ENCODE measurements around the gene MGMT.

Gene MGMT

GRCh38 chr10:129494176-129494575, 27.1 kb downstream of the MGMT start:
- Histone ChIP-seq H3K36me3 (replicated peaks; ENCODE audit: insufficient read depth, low read length) (no peaks in the 10 kb centered on the region), H3K9me3 (replicated peaks; ENCODE audit: insufficient read depth, low read length) (no peaks in the 10 kb centered on the region), H3K27ac (ENCODE audit: low read length) (no peak overlapping the region), H3K4me2 (ENCODE audit: low read depth, low read length) (no peak overlapping the region), H3K27me3 (replicated peaks; ENCODE audit: insufficient read depth, low read length) (no peaks in the 10 kb centered on the region), H2AFZ (ENCODE audit: low read length) (no peak overlapping the region), H3F3A (ENCODE audit: insufficient read depth, low read length) (no peaks in the 10 kb centered on the region), H4K20me1 (ENCODE audit: insufficient read depth, low read length) (no peaks in the 10 kb centered on the region), H3K79me2 (ENCODE audit: low read length) (no peaks in the 10 kb centered on the region), H3K9me2 (replicated peaks; ENCODE audit: insufficient read depth, low read length) (no peaks in the 10 kb centered on the region), H3K4me3 (ENCODE audit: low read length) (no peak overlapping the region), H3K4me1 (ENCODE audit: low read length) (no peaks in the 10 kb centered on the region), H3K9ac (ENCODE audit: low read length) (no peak overlapping the region)
- TF ChIP-seq EZH2 (optimal IDR thresholded peaks at IDR 0.05; ENCODE audit: low read depth, low read length) (no peak), EZH2phosphoT487 (IDR thresholded peaks at IDR 0.05; ENCODE audit: low read length) (no peak)
- TF ChIP-seq, protein P1, sequence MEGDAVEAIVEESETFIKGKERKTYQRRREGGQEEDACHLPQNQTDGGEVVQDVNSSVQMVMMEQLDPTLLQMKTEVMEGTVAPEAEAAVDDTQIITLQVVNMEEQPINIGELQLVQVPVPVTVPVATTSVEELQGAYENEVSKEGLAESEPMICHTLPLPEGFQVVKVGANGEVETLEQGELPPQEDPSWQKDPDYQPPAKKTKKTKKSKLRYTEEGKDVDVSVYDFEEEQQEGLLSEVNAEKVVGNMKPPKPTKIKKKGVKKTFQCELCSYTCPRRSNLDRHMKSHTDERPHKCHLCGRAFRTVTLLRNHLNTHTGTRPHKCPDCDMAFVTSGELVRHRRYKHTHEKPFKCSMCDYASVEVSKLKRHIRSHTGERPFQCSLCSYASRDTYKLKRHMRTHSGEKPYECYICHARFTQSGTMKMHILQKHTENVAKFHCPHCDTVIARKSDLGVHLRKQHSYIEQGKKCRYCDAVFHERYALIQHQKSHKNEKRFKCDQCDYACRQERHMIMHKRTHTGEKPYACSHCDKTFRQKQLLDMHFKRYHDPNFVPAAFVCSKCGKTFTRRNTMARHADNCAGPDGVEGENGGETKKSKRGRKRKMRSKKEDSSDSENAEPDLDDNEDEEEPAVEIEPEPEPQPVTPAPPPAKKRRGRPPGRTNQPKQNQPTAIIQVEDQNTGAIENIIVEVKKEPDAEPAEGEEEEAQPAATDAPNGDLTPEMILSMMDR (IDR thresholded peaks at IDR 0.05; ENCODE audit: low read length): no peak
- DNase-seq: no peak

GRCh38 chr10:129494740-129495139, 27.7 kb downstream of the MGMT start:
- H3K4me3 ChIP-seq (ENCODE audit: low read length): no peak overlapping the region
- H3K9me3 ChIP-seq (replicated peaks; ENCODE audit: insufficient read depth, low read length): no peaks in the 10 kb centered on the region

DNA sequence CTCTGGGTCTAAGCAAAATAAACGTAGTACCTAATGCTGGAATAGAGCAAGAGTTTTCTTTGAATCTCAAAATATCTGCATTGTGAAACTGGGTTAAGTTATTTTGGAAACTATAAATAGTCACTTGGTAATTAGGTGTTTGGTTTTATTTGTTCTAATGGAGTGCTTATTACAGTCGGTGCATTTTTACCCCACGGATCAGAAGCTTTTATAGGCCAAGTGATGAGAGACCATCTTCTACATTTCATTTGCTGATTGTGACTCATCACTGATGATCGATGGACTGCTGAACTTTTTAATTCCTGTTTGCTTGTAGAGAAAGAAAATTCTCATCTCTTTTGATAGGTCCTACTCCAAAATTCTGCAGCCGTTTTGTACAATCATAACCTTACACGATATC, 28.2 kb downstream of the MGMT start:
- Histone ChIP-seq H3K9ac (ENCODE audit: low read length) (no peak overlapping the region), H3K9me2 (replicated peaks; ENCODE audit: insufficient read depth, low read length) (no peaks in the 10 kb centered on the region), H3F3A (ENCODE audit: insufficient read depth, low read length) (no peaks in the 10 kb centered on the region), H3K79me2 (ENCODE audit: low read length) (no peaks in the 10 kb centered on the region), H3K27me3 (replicated peaks; ENCODE audit: insufficient read depth, low read length) (no peaks in the 10 kb centered on the region), H3K4me2 (ENCODE audit: low read depth, low read length) (no peak overlapping the region), H3K4me3 (ENCODE audit: low read length) (no peak overlapping the region), H3K27ac (ENCODE audit: low read length) (no peak overlapping the region), H4K20me1 (ENCODE audit: insufficient read depth, low read length) (no peaks in the 10 kb centered on the region), H3K9me3 (replicated peaks; ENCODE audit: insufficient read depth, low read length) (no peaks in the 10 kb centered on the region), H2AFZ (ENCODE audit: low read length) (no peak overlapping the region), H3K36me3 (replicated peaks; ENCODE audit: insufficient read depth, low read length) (no peaks in the 10 kb centered on the region), H3K4me1 (ENCODE audit: low read length) (no peaks in the 10 kb centered on the region)
- TF ChIP-seq EZH2 (optimal IDR thresholded peaks at IDR 0.05; ENCODE audit: low read depth, low read length) (no peak), EZH2phosphoT487 (IDR thresholded peaks at IDR 0.05; ENCODE audit: low read length) (no peak)
- TF ChIP-seq, protein P1 (IDR thresholded peaks at IDR 0.05; ENCODE audit: low read length): no peak
- DNase-seq: no peak

More at GRCh38 chr10:129494740-129495139, 27.7 kb downstream of the MGMT start:
- no peak for DNase-seq
- Histone ChIP-seq H2AFZ (ENCODE audit: low read length) (no peak overlapping the region), H3K9me2 (replicated peaks; ENCODE audit: insufficient read depth, low read length) (no peaks in the 10 kb centered on the region), H3K36me3 (replicated peaks; ENCODE audit: insufficient read depth, low read length) (no peaks in the 10 kb centered on the region), H4K20me1 (ENCODE audit: insufficient read depth, low read length) (no peaks in the 10 kb centered on the region), H3K79me2 (ENCODE audit: low read length) (no peaks in the 10 kb centered on the region), H3K27me3 (replicated peaks; ENCODE audit: insufficient read depth, low read length) (no peaks in the 10 kb centered on the region), H3K9ac (ENCODE audit: low read length) (no peak overlapping the region), H3K4me1 (ENCODE audit: low read length) (no peaks in the 10 kb centered on the region), H3K27ac (ENCODE audit: low read length) (no peak overlapping the region), H3K4me2 (ENCODE audit: low read depth, low read length) (no peak overlapping the region), H3F3A (ENCODE audit: insufficient read depth, low read length) (no peaks in the 10 kb centered on the region)
- no peak for TF ChIP-seq EZH2 (optimal IDR thresholded peaks at IDR 0.05; ENCODE audit: low read depth, low read length)
- TF ChIP-seq, protein P1 (IDR thresholded peaks at IDR 0.05; ENCODE audit: low read length): no peak
- no peak for TF ChIP-seq EZH2phosphoT487 (IDR thresholded peaks at IDR 0.05; ENCODE audit: low read length)
